IPS-20b (cell line): Measurements from ENCODE around the gene ZNF343.

Source experiments
- H3K27ac ChIP-seq: one replicate; pipeline ENCODE4 v1.5.1; 2013; ENCODE audit warnings: low read length
- H3K27me3 ChIP-seq: 2 replicates; pipeline ENCODE4 v1.6.1; 2013; ENCODE audit warnings: mild to moderate bottlenecking, low read length, inconsistent platforms; ENCODE audit not compliant: insufficient read depth
- H3K36me3 ChIP-seq: 2 replicates; pipeline ENCODE4 v1.6.1; 2013; ENCODE audit warnings: low read depth, mild to moderate bottlenecking, inconsistent platforms, low read length, moderate library complexity; ENCODE audit not compliant: insufficient read depth
- H3K4me1 ChIP-seq: 2 replicates; pipeline ENCODE4 v1.6.1; 2013; ENCODE audit warnings: mild to moderate bottlenecking, control low read depth, inconsistent platforms, low read length, moderate library complexity; ENCODE audit not compliant: insufficient read depth
- H3K4me3 ChIP-seq: 2 replicates; pipeline ENCODE4 v1.5.1; 2013; ENCODE audit warnings: mild to moderate bottlenecking, low read length, inconsistent platforms
- H3K9ac ChIP-seq: 2 replicates; pipeline ENCODE4 v1.6.1; 2013; ENCODE audit warnings: low read depth, mild to moderate bottlenecking, inconsistent platforms, low read length, moderate library complexity
- H3K9me3 ChIP-seq: 2 replicates; pipeline ENCODE4 v1.6.1; 2013; ENCODE audit warnings: mild to moderate bottlenecking, low read depth, low read length, inconsistent platforms; ENCODE audit not compliant: insufficient read depth

The ZNF343 gene

GRCh38 chr20:2485661-2486060, 23.1 kb downstream of the ZNF343 start:
- H3K9ac ChIP-seq, result no peak overlapping the region
- no peaks in the 10 kb centered on the region for H3K36me3 ChIP-seq
- no peak overlapping the region for H3K27ac ChIP-seq
- no peak overlapping the region for H3K4me3 ChIP-seq
- no peaks in the 10 kb centered on the region for H3K4me1 ChIP-seq
- H3K27me3 ChIP-seq, result no peaks in the 10 kb centered on the region
- no peaks in the 10 kb centered on the region for H3K9me3 ChIP-seq

- Histone ChIP-seq H3K4me1 (no peaks in the 10 kb centered on the region), H3K9ac (no peak overlapping the region), H3K4me3 (no peak overlapping the region), H3K36me3 (no peaks in the 10 kb centered on the region), H3K27me3 (no peaks in the 10 kb centered on the region), H3K9me3 (no peaks in the 10 kb centered on the region), H3K27ac (no peak overlapping the region)
Measured at GRCh38 chr20:2485080-2485479, 23.6 kb downstream of the ZNF343 start.

GRCh38 chr20:2483504-2483903, 25.2 kb downstream of the ZNF343 start:
- no peaks in the 10 kb centered on the region for H3K36me3 ChIP-seq
- H3K27ac ChIP-seq, result no peak overlapping the region
- no peaks in the 10 kb centered on the region for H3K27me3 ChIP-seq
- H3K4me1 ChIP-seq, result no peaks in the 10 kb centered on the region
- no peaks in the 10 kb centered on the region for H3K9me3 ChIP-seq
- H3K9ac ChIP-seq, result no peak overlapping the region
- no peak overlapping the region for H3K4me3 ChIP-seq

- no peaks in the 10 kb centered on the region for H3K9me3 ChIP-seq
- no peak overlapping the region for H3K4me3 ChIP-seq
- no peak overlapping the region for H3K9ac ChIP-seq
- H3K4me1 ChIP-seq, result peaks cover 3% of the 10 kb centered on the region; the same call in 1 of the 2 replicates
- no peaks in the 10 kb centered on the region for H3K27me3 ChIP-seq
- H3K36me3 ChIP-seq, result no peaks in the 10 kb centered on the region
- no peak overlapping the region for H3K27ac ChIP-seq
Measured at GRCh38 chr20:2480381-2480780, 28.3 kb downstream of the ZNF343 start.

GRCh38 chr20:2476742-2477615, 31.7 kb downstream of the ZNF343 start:
- no peaks in the 10 kb centered on the region for H3K27me3 ChIP-seq
- no peaks in the 10 kb centered on the region for H3K9me3 ChIP-seq
- H3K4me1 ChIP-seq, result peaks cover 10% of the 10 kb centered on the region; the same call in 1 of the 2 replicates
- H3K27ac ChIP-seq, result no peak overlapping the region
- H3K36me3 ChIP-seq, result no peaks in the 10 kb centered on the region
- no peak overlapping the region for H3K4me3 ChIP-seq
- no peak overlapping the region for H3K9ac ChIP-seq

- no peak overlapping the region for H3K27ac ChIP-seq
- H3K27me3 ChIP-seq, result no peaks in the 10 kb centered on the region
- H3K4me3 ChIP-seq, result no peak overlapping the region
Measured at GRCh38 chr20:2475850-2476741, 32.6 kb downstream of the ZNF343 start.

GRCh38 chr20:2473516-2473915, 35.2 kb downstream of the ZNF343 start:
- Histone ChIP-seq H3K27ac (no peak overlapping the region), H3K9me3 (no peaks in the 10 kb centered on the region), H3K9ac (no peak overlapping the region), H3K4me3 (no peak overlapping the region), H3K27me3 (no peaks in the 10 kb centered on the region), H3K4me1 (peaks cover 18% of the 10 kb centered on the region; the same call in 1 of the 2 replicates), H3K36me3 (peaks cover 13% of the 10 kb centered on the region)

More at GRCh38 chr20:2475850-2476741, 32.6 kb downstream of the ZNF343 start:
- Histone ChIP-seq H3K4me1 (peaks cover 12% of the 10 kb centered on the region; the same call in 1 of the 2 replicates), H3K9me3 (no peaks in the 10 kb centered on the region), H3K9ac (no peak overlapping the region), H3K36me3 (no peaks in the 10 kb centered on the region)

GRCh38 chr20:2470423-2471193, 38.1 kb downstream of the ZNF343 start, which contains the start of gene SNRPB:
TSS of gene SNRPB (minus strand) at chr20:2470789. CDS start at chr20:2470690, 99 bp downstream.
- H3K27ac ChIP-seq, result peak within 1 kb of the TSS; percentile 88
- peak within 1 kb of the TSS; percentile 100 for H3K9ac ChIP-seq
- H3K4me3 ChIP-seq, result peak within 1 kb of the TSS; percentile 98
- no peaks in the 10 kb centered on the region for H3K9me3 ChIP-seq
- H3K27me3 ChIP-seq, result no peaks in the 10 kb centered on the region
- peaks cover 14% of the 10 kb centered on the region; the same call in 1 of the 2 replicates for H3K4me1 ChIP-seq
- peaks cover 42% of the 10 kb centered on the region for H3K36me3 ChIP-seq

- Histone ChIP-seq H3K36me3 (peaks cover 48% of the 10 kb centered on the region), H3K9ac (peak overlapping the region; percentile 100), H3K4me3 (peak overlapping the region; percentile 98), H3K27me3 (no peaks in the 10 kb centered on the region), H3K27ac (peak overlapping the region; percentile 88), H3K4me1 (peaks cover 12% of the 10 kb centered on the region; the same call in 1 of the 2 replicates), H3K9me3 (no peaks in the 10 kb centered on the region)
Measured at GRCh38 chr20:2469991-2470422, 38.7 kb downstream of the ZNF343 start.

GRCh38 chr20:2468581-2469407, 39.9 kb downstream of the ZNF343 start:
- H3K4me1 ChIP-seq, result 0 out of 2 replicates have a peak, but pooled peaks cover 8% of the 10 kb centered on the region

More at GRCh38 chr20:2468581-2469407, 39.9 kb downstream of the ZNF343 start:
- Histone ChIP-seq H3K9ac (peak overlapping the region; percentile 100; the same call in 1 of the 2 replicates), H3K4me3 (peak overlapping the region; percentile 98), H3K36me3 (peaks cover 61% of the 10 kb centered on the region), H3K27me3 (no peaks in the 10 kb centered on the region), H3K27ac (no peak overlapping the region), H3K9me3 (no peaks in the 10 kb centered on the region)
